Loucy (cell line): ENCODE measurements around the gene FETUB.

Source experiments
- CTCF ChIP-seq: fragments of 200-600 bp; sonication (generic); conservative IDR thresholded peaks from 2 replicates; pipeline ENCODE4 v1.5.1; 2014; ENCODE audit warnings: mild to moderate bottlenecking, antibody characterized with exemption, low read length
- EZH2phosphoT487 ChIP-seq: fragments of 200-600 bp; IDR thresholded peaks from 2 replicates; pipeline ENCODE4 v1.6.1; 2018; ENCODE audit warnings: antibody characterized with exemption, mild to moderate bottlenecking, moderate library complexity, borderline replicate concordance

GRCh38 chr3:186696522-186696921 lies 56.3 kb downstream of the FETUB start:
- TF ChIP-seq CTCF = no peak
- TF ChIP-seq EZH2phosphoT487 = no peak
